Esophagus muscularis mucosa (tissue), 4 donors: ENCODE data around the gene ROMO1. TPM values are rescaled to one million over a fixed set of nuclear protein-coding genes. Genes with fewer than 3 reads are reported as not detected.

Source experiments
- DNase-seq: peaks from one replicate; pipeline ENCODE4 v3.0.0-alpha.2; 2017; ENCODE audit errors: extremely low spot score
- H3K27ac ChIP-seq, 4 donors: fragments of 200-600 bp; sonication (generic); replicated peaks in 1 of 4; 1 replicate in 3 of 4; 2 replicates in 1 of 4; pipeline ENCODE4 v1.5.1; 2016 to 2019; ENCODE audit warnings: mild to moderate bottlenecking in 1 of 4
- H3K27me3 ChIP-seq, 4 donors: fragments of 200-600 bp; sonication (generic); one replicate each; pipeline versions ENCODE4 v1.5.1 to v1.6.0; 2016 to 2019
- H3K36me3 ChIP-seq, 4 donors: fragments of 200-600 bp; sonication (generic); one replicate each; pipeline ENCODE4 v1.5.1; 2016 to 2019
- H3K4me1 ChIP-seq, 4 donors: fragments of 200-600 bp; sonication (generic); one replicate each; pipeline ENCODE4 v1.5.1; 2016 to 2019
- H3K4me3 ChIP-seq, 4 donors: fragments of 200-600 bp; sonication (generic); 1 replicate in 2 of 4; 2 replicates in 2 of 4; pipeline ENCODE4 v1.5.1; 2016 to 2019; ENCODE audit warnings: mild to moderate bottlenecking in 4 of 4, moderate library complexity in 1 of 4
- H3K9me3 ChIP-seq, 4 donors: fragments of 200-600 bp; sonication (generic); 1 replicate in 3 of 4; 2 replicates in 1 of 4; pipeline ENCODE4 v1.5.1; 2016 to 2019
- CTCF ChIP-seq, 3 experiments: fragments of 200-600 bp in 2 of 3; fragments of 450-650 bp in 1 of 3; sonication (generic) in 2 of 3; IDR thresholded peaks; one replicate each; pipeline ENCODE4 v1.5.1; 2017 to 2019; ENCODE audit warnings: antibody characterized with exemption in 3 of 3, mild to moderate bottlenecking in 2 of 3, moderate library complexity in 1 of 3
- EP300 ChIP-seq: sonication (generic); formaldehyde crosslinking; IDR thresholded peaks from one replicate; pipeline ENCODE4 v1.6.1; 2017; ENCODE audit warnings: antibody characterized with exemption
- POLR2A ChIP-seq: fragments of 450-650 bp; IDR thresholded peaks from one replicate; pipeline ENCODE4 v1.6.1; 2017; ENCODE audit warnings: antibody characterized with exemption, moderate library complexity, mild to moderate bottlenecking, low read depth
- POLR2AphosphoS5 ChIP-seq, 2 donors: sonication (generic); formaldehyde crosslinking; IDR thresholded peaks; one replicate each; pipeline ENCODE4 v1.6.1; 2017; ENCODE audit warnings: antibody characterized with exemption in 2 of 2
- WGBS: methylation state at CpG from one replicate; pipeline ENCODE4 v1.1.5; 2018; 5-methylcytosine and 5-hydroxymethylcytosine counted together
- intact Hi-C: fragments of 100-400 bp; cut with DNase I; formaldehyde crosslinking; loops from one replicate; pipeline ENCODE4 v1.15.1; 2023
- total RNA-seq, 4 donors: library from RNA; depleted of rRNA; stranded (reverse); fragments of >200 nt; gene quantifications; one replicate each; pipeline versions ENCODE4 v1.1.0 to v1.2.1, GENCODE V29; 2016

The ROMO1 gene
- total RNA-seq, 4 donors from 2014 or later, result 159 to 360 (median 263) TPM

- Histone ChIP-seq H3K36me3 (peaks cover 1 to 14% (median 4%) of the 10 kb centered on the region in 4 donors), H3K9me3 (no peaks in the 10 kb centered on the region), H3K4me3 (peak overlapping the region; percentile 71 to 88 (median 78)), H3K4me1 (peaks cover 39 to 58% (median 50%) of the 10 kb centered on the region in 4 donors), H3K27me3 (no peaks in the 10 kb centered on the region), H3K27ac (peak overlapping the region; percentile 94 to 99 (median 97))
- peak; percentile 90 for DNase-seq
- intact Hi-C loops, result loop anchor here (5.0 kb wide), 1 partner anchor 46 kb away; the partner anchor contains the start of gene SPAG4
- under 1% methylated on average over 23 of the region's 28 CpGs for WGBS
- TF ChIP-seq POLR2AphosphoS5 (IDR thresholded peaks at IDR 0.05), result peak in 1 of 2 donors; percentile 19
- no peak for TF ChIP-seq CTCF (IDR thresholded peaks at IDR 0.05)
- TF ChIP-seq EP300, result no peak
- no peak for TF ChIP-seq POLR2A
These were observed 35.4 kb upstream of the ROMO1 start for GRCh38 chr20:35663516-35664465.

- no peaks in the 10 kb centered on the region for H3K9me3 ChIP-seq
- H3K36me3 ChIP-seq, result peaks cover 8 to 22% (median 13%) of the 10 kb centered on the region in 4 donors
- peak within 1 kb of the TSS; percentile 71 to 88 (median 78) for H3K4me3 ChIP-seq
- intact Hi-C loops, result loop anchor here (5.0 kb wide), 1 partner anchor 47 kb away; the partner anchor contains the start of gene SPAG4
- 0% methylated on average over 25 of the region's 61 CpGs for WGBS
- peaks cover 34 to 49% (median 42%) of the 10 kb centered on the region in 4 donors for H3K4me1 ChIP-seq
- peak within 1 kb of the TSS; percentile 94 to 99 (median 97) for H3K27ac ChIP-seq
- H3K27me3 ChIP-seq, result no peaks in the 10 kb centered on the region
- peak; percentile 98 for DNase-seq
- TF ChIP-seq POLR2A (peak; percentile 72), EP300 (no peak), POLR2AphosphoS5 (IDR thresholded peaks at IDR 0.05) (peak; percentile 98 to 99), CTCF (IDR thresholded peaks at IDR 0.05) (peak in 1 of 3 experiments; percentile 20)
These were observed 34.6 kb upstream of the ROMO1 start, which contains the start of the genes CPNE1 and RBM12 for GRCh38 chr20:35664466-35665206. CPNE1 (minus strand) TSS chr20:35664900; CDS start chr20:35632923, 31,977 bp downstream. RBM12 (minus strand) TSS chr20:35664900; CDS start chr20:35655322, 9,578 bp downstream.

GRCh38 chr20:35665949-35666288 lies 33.3 kb upstream of the ROMO1 start:
- intact Hi-C loops, result no loop called here
- 91% methylated on average over 17 of the region's 17 CpGs for WGBS
- H3K4me1 ChIP-seq, result peaks cover 23 to 38% (median 30%) of the 10 kb centered on the region in 4 donors
- TF ChIP-seq CTCF (IDR thresholded peaks at IDR 0.05) (no peak), EP300 (no peak), POLR2A (no peak), POLR2AphosphoS5 (IDR thresholded peaks at IDR 0.05) (no peak)
- no peak for DNase-seq
- H3K9me3 ChIP-seq, result no peaks in the 10 kb centered on the region
- H3K4me3 ChIP-seq, result no peak overlapping the region
- peak overlapping the region in 1 of 4 donors; percentile 98 for H3K27ac ChIP-seq
- peaks cover 18 to 35% (median 25%) of the 10 kb centered on the region in 4 donors for H3K36me3 ChIP-seq
- H3K27me3 ChIP-seq, result no peaks in the 10 kb centered on the region

- H3K27me3 ChIP-seq, result no peaks in the 10 kb centered on the region
- no peaks in the 10 kb centered on the region for H3K9me3 ChIP-seq
- WGBS, result 92% methylated on average over 5 of the region's 5 CpGs
- H3K4me1 ChIP-seq, result peaks cover 0 to 7% (median 0%) of the 10 kb centered on the region in 4 donors
- H3K36me3 ChIP-seq, result peaks cover 43 to 68% (median 58%) of the 10 kb centered on the region in 4 donors
- no peak overlapping the region for H3K4me3 ChIP-seq
- peak; percentile 75 for DNase-seq
- intact Hi-C loops, result no loop called here
- TF ChIP-seq EP300 (no peak), POLR2A (no peak), CTCF (IDR thresholded peaks at IDR 0.05) (no peak), POLR2AphosphoS5 (IDR thresholded peaks at IDR 0.05) (no peak)
- no peak overlapping the region for H3K27ac ChIP-seq
These were observed 30.0 kb upstream of the ROMO1 start for GRCh38 chr20:35669221-35669620.
